NB4 (cell line): Measurements from ENCODE around the gene DHX16.

Experiments
- MYC ChIP-seq: IDR thresholded peaks from 2 replicates; pipeline ENCODE4 v1.6.1; 2011; ENCODE audit warnings: low read depth, low read length
- POLR2A ChIP-seq: IDR thresholded peaks from 2 replicates; pipeline ENCODE4 v1.6.1; 2011; ENCODE audit warnings: mild to moderate bottlenecking; ENCODE audit not compliant: insufficient read length; ENCODE audit errors: extremely low read depth
- TF ChIP-seq, protein P1 (sequence below): IDR thresholded peaks from one replicate; pipeline ENCODE4 v1.5.1; 2012; ENCODE audit warnings: low read depth, low read length

DNA sequence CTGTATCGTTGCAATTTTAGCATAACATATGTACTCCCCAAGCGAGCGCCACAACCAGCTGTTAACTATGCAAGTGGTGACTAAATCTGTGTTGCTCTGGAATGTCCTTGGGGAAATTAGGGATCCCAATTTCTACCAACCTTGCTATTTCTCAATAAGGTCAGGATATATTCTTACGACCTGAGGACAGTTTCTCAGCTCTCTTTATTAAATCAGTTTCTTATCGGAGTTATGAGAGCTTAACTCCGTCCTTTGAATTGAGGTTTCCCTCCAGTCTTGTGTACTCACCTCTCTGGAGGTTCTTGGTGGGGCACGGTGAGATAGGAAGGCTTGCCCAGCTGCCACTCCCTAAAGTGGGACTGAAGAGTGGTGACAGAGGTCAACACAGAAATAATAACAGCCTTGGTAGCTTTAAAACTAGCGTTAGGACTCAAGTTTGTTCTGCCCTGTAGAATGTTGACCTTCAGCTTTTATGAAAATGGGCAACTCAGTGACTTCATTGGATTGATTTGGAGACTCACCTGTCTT is 54.5 kb downstream of the DHX16 start:
- TF ChIP-seq, protein P1, sequence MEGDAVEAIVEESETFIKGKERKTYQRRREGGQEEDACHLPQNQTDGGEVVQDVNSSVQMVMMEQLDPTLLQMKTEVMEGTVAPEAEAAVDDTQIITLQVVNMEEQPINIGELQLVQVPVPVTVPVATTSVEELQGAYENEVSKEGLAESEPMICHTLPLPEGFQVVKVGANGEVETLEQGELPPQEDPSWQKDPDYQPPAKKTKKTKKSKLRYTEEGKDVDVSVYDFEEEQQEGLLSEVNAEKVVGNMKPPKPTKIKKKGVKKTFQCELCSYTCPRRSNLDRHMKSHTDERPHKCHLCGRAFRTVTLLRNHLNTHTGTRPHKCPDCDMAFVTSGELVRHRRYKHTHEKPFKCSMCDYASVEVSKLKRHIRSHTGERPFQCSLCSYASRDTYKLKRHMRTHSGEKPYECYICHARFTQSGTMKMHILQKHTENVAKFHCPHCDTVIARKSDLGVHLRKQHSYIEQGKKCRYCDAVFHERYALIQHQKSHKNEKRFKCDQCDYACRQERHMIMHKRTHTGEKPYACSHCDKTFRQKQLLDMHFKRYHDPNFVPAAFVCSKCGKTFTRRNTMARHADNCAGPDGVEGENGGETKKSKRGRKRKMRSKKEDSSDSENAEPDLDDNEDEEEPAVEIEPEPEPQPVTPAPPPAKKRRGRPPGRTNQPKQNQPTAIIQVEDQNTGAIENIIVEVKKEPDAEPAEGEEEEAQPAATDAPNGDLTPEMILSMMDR: no peak
- no peak for TF ChIP-seq POLR2A
- no peak for TF ChIP-seq MYC
